Measurements from ENCODE around the gene TTLL8. TPM values are rescaled to one million over a fixed set of nuclear protein-coding genes. Genes with fewer than 3 reads are reported as not detected.

Gene TTLL8
- total RNA-seq, 2 donors from 2014 or later, result not detected

DNA sequence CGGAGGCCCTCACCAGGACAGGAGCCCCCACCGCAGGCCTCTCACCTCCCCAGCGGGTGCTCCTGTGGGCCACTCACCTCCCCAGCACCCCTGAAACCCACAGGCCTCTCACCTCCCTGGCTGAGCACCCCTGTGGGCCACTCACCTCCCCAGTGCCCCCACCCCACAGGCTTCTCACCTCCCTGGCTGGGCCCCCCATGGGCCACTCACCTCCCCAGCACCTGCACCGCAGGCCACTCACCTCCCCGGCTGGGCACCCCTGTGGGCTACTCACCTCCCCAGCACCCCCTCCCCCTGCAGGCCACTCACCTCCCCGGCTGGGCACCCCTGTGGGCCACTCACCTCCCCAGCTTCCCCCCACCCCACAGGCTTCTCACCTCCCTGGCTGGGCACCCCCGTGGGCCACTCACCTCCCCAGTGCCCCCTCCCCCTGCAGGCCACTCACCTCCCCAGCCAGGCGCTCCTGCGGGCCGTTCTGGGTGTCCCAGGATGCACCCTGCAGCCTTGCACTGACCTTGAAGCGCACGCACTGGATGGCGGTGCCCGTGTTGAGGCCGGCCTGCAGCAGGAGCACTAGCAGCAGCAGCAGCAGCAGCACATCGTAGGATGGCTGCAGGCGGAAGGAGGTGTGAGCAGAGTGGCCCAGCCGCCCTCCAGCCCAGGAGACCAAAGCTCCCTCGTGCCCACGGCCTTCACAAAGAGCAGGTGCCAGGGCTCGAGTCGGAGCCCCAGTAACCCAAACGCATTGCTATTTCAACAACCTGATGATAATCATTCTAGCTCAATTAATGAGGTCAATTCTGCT lies 5.7 kb upstream of the TTLL8 start:
- intact Hi-C loops (cut with DNase I), result no loop called here
- H3K4me3 ChIP-seq, result no peak overlapping the region
- H3K4me1 ChIP-seq, result no peaks in the 10 kb centered on the region
- TF ChIP-seq, protein P1, sequence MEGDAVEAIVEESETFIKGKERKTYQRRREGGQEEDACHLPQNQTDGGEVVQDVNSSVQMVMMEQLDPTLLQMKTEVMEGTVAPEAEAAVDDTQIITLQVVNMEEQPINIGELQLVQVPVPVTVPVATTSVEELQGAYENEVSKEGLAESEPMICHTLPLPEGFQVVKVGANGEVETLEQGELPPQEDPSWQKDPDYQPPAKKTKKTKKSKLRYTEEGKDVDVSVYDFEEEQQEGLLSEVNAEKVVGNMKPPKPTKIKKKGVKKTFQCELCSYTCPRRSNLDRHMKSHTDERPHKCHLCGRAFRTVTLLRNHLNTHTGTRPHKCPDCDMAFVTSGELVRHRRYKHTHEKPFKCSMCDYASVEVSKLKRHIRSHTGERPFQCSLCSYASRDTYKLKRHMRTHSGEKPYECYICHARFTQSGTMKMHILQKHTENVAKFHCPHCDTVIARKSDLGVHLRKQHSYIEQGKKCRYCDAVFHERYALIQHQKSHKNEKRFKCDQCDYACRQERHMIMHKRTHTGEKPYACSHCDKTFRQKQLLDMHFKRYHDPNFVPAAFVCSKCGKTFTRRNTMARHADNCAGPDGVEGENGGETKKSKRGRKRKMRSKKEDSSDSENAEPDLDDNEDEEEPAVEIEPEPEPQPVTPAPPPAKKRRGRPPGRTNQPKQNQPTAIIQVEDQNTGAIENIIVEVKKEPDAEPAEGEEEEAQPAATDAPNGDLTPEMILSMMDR (IDR thresholded peaks at IDR 0.05), result no peak
- no peak for DNase-seq
- no peaks in the 10 kb centered on the region for H3K9me3 ChIP-seq
- peaks cover 15% of the 10 kb centered on the region for H3K27me3 ChIP-seq
- no peak overlapping the region for H3K27ac ChIP-seq
- H3K9ac ChIP-seq (ENCODE audit: low read depth in 2 of 2, low read length in 2 of 2), result no peak overlapping the region
- H3K36me3 ChIP-seq, result no peaks in the 10 kb centered on the region

DNA sequence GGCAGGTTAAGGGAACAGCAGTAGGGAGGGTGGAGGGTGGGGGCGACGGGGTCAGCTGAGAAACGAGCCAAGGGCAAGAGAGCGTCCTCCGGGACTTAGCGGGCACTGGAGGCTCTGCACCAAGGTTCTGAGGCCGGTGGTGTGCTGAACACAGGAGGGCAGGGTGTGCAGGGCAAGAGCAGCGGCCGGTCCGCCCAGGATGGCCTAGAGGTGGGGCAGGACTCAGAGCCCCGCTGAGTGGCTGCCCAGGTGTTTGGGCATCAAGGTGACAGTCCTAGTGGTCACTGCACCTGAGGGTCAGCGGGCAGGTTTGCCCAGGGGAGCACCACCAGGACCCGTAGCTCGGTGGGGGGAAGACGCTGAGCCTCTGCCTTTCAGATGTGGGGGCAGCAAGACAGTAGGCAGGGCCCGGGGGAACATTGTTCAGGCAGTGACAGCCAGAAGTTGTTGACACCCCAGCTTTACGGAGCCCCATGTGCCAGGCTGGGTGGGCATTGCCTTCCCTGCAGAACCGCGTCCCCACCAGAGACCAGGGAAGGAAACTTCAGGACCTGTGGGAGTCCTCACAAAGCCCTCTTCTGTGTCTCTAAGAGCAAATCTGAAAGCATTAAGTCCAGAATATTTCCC lies 4.5 kb upstream of the TTLL8 start:
- H3K9me3 ChIP-seq, result no peaks in the 10 kb centered on the region
- no peak overlapping the region for H3K27ac ChIP-seq
- no peaks in the 10 kb centered on the region for H3K36me3 ChIP-seq
- H3K27me3 ChIP-seq, result peaks cover 20% of the 10 kb centered on the region
- no peak overlapping the region for H3K4me3 ChIP-seq
- intact Hi-C loops (cut with DNase I), result no loop called here
- H3K9ac ChIP-seq (ENCODE audit: low read depth in 2 of 2, low read length in 2 of 2), result no peak overlapping the region
- TF ChIP-seq, protein P1 (IDR thresholded peaks at IDR 0.05), result no peak
- H3K4me1 ChIP-seq, result no peaks in the 10 kb centered on the region
- no peak for DNase-seq

DNA sequence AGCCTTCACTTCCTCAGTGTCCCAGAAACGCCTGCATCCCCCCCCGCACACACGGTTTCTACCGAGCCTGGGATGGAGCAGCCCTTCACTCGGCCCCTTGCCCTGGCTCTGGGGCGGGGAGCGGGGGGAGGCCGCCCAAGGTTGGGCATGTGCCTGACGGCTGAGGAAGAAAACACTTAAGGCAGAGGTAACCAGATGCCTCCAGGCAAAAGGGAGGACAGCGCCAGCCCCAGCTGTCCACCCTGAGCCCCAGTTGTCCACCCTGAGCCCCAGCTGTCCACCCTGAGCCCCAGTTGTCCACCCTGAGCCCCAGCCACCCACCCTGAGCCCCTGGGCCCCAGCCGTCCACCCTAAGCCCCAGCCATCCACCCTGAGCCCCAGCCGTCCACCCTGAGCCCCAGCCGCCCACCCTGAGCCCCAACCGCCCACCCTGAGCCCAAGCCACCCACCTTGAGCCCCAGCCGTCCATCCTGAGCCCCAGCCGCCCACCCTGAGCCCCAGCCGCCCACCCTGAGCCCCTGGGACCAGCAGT lies 3.8 kb upstream of the TTLL8 start:
- Histone ChIP-seq H3K4me1 (no peaks in the 10 kb centered on the region), H3K27ac (no peak overlapping the region), H3K4me3 (no peak overlapping the region), H3K27me3 (peaks cover 20% of the 10 kb centered on the region), H3K9me3 (no peaks in the 10 kb centered on the region), H3K36me3 (no peaks in the 10 kb centered on the region), H3K9ac (ENCODE audit: low read depth in 2 of 2, low read length in 2 of 2) (no peak overlapping the region)
- intact Hi-C loops (cut with DNase I), result no loop called here
- TF ChIP-seq, protein P1 (IDR thresholded peaks at IDR 0.05), result no peak
- DNase-seq, result no peak

DNA sequence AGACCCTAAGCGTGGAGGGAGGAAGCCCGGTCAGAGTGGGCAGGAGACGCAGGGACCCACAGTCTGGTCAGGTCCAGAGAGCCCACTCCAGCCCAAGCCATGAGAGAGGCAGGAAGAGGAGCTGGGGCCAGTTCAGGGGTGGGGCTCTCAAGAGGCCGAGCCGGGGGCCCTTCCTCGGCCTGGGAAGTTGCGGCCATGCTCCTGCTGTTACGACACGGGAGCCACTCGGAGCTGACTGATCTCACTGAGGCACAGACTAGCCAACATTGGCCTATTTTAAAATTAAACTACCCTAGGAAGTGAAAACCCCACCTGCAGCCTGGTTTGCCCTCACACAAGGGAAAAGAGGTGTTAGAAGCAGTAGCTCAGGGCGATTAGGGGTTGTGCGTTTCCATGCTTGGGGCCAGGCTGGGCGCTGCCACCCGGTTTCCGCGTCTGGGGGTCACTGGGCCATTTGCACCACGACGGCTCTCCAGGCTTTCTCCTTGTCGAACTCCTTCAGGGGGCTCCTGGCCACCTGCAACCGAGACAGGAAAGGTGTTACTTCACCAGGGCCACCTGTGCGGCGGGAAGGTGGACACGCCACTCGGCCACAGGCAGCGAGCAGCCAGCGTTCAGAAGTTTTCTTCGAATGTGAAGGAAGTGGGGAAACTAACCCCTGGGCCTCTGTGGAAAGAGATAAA lies 3.2 kb upstream of the TTLL8 start:
- intact Hi-C loops (cut with DNase I), result no loop called here
- H3K36me3 ChIP-seq, result no peaks in the 10 kb centered on the region
- TF ChIP-seq, protein P1 (IDR thresholded peaks at IDR 0.05), result no peak
- H3K4me3 ChIP-seq, result no peak overlapping the region
- no peak overlapping the region for H3K27ac ChIP-seq
- no peak for DNase-seq
- H3K9me3 ChIP-seq, result no peaks in the 10 kb centered on the region
- no peak overlapping the region for H3K9ac ChIP-seq (ENCODE audit: low read depth in 2 of 2, low read length in 2 of 2)
- H3K27me3 ChIP-seq, result peaks cover 20% of the 10 kb centered on the region
- H3K4me1 ChIP-seq, result no peaks in the 10 kb centered on the region

DNA sequence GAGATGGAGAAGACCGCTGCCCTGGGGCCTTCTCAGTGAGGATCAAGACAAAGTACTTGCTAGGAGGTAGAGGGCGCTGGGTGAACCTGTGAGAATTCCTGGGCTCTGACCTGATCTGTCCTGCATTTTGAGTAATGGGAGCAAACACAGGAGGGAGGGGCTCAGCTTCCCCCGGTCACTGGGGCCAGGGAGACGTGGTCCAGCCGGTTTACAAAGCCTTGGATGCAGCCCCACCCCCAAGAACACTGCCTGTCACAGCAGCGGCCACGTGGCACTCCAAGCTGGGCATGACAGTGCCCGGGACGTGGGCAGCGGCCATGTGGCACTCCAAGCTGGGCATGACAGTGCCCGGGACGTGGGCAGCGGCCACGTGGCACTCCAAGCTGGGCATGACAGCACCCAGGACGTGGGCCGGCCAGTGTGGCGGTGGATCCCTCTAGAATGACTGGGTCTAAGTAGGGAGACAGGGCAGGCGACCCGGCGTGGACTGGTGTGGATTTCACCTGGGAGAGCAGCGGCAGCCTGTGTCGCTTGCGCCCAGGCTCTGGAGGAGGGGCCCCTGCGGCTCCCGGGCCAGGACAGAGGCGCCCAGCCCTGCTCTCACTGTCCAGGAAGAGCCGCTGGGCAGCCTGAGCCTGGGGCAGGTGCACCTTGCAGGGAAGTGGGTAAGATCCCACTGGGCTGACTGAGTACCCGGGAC lies 2.5 kb upstream of the TTLL8 start:
- no peak overlapping the region for H3K4me3 ChIP-seq
- H3K4me1 ChIP-seq, result no peaks in the 10 kb centered on the region
- H3K9me3 ChIP-seq, result no peaks in the 10 kb centered on the region
- intact Hi-C loops (cut with DNase I), result no loop called here
- H3K27me3 ChIP-seq, result peaks cover 20% of the 10 kb centered on the region
- H3K36me3 ChIP-seq, result no peaks in the 10 kb centered on the region
- no peak for DNase-seq
- H3K9ac ChIP-seq (ENCODE audit: low read depth in 2 of 2, low read length in 2 of 2), result no peak overlapping the region
- H3K27ac ChIP-seq, result no peak overlapping the region
- TF ChIP-seq, protein P1 (IDR thresholded peaks at IDR 0.05), result no peak
